Osteoblast (primary cell): Measurements from ENCODE around the gene SLC39A11. TPM values are rescaled to one million over a fixed set of nuclear protein-coding genes. Genes with fewer than 3 reads are reported as not detected.

ENCODE experiments used
- DNase-seq: peaks from one replicate; pipeline ENCODE4 v3.0.0; 2011; ENCODE audit warnings: low spot score, mixed read lengths; ENCODE audit not compliant: insufficient read length; ENCODE audit errors: missing footprints
- H2AFZ ChIP-seq: 2 replicates; pipeline ENCODE4 v1.6.0; 2011; ENCODE audit warnings: mild to moderate bottlenecking, low read length
- H3K27ac ChIP-seq: 2 replicates; pipeline ENCODE4 v1.5.1; 2011; ENCODE audit warnings: mild to moderate bottlenecking, low read depth, low read length, moderate library complexity
- H3K27me3 ChIP-seq: 2 replicates; pipeline ENCODE4 v1.6.0; 2012; ENCODE audit warnings: mild to moderate bottlenecking, control low read depth, inconsistent platforms, low read length, moderate library complexity; ENCODE audit not compliant: insufficient read depth
- H3K36me3 ChIP-seq: 2 replicates; pipeline ENCODE4 v1.5.1; 2011; ENCODE audit warnings: mild to moderate bottlenecking, low read length, control low read depth, moderate library complexity; ENCODE audit not compliant: insufficient read depth
- H3K4me1 ChIP-seq: 2 replicates; pipeline ENCODE4 v1.5.1; 2011; ENCODE audit warnings: mild to moderate bottlenecking, low read length, control low read depth, moderate library complexity; ENCODE audit not compliant: insufficient read depth
- H3K4me2 ChIP-seq: 2 replicates; pipeline ENCODE4 v1.6.0; 2011; ENCODE audit warnings: mild to moderate bottlenecking, low read length; ENCODE audit not compliant: insufficient read depth
- H3K4me3 ChIP-seq: fragments of 200-600 bp; sonication (generic); 3 replicates; pipeline ENCODE4 v1.5.1; 2012; ENCODE audit warnings: mild to moderate bottlenecking, low read length, inconsistent platforms; ENCODE audit not compliant: insufficient read depth
- H3K79me2 ChIP-seq: 2 replicates; pipeline ENCODE4 v1.6.0; 2012; ENCODE audit warnings: mild to moderate bottlenecking, low read length, control low read depth, inconsistent platforms; ENCODE audit not compliant: insufficient read depth
- H3K9me3 ChIP-seq: 2 replicates; pipeline ENCODE4 v1.5.1; 2011; ENCODE audit warnings: low read depth, low read length, control low read depth
- H4K20me1 ChIP-seq: 2 replicates; pipeline ENCODE4 v1.6.0; 2012; ENCODE audit warnings: mild to moderate bottlenecking, low read length, control low read depth; ENCODE audit not compliant: insufficient read depth
- CTCF ChIP-seq: IDR thresholded peaks from 2 replicates; pipeline ENCODE4 v1.5.1; 2011; ENCODE audit warnings: mild to moderate bottlenecking, low read depth, low read length, moderate library complexity; ENCODE audit errors: extremely low read depth
- total RNA-seq: library from RNA; depleted of rRNA; stranded (reverse); fragments of >200 nt; gene quantifications from 2 replicates; pipeline ENCODE4 v1.2.3, GENCODE V29; 2012

SLC39A11 gene
- total RNA-seq, 1 donor, result 27.1 TPM

GRCh38 chr17:72883351-72883750 is 209.1 kb downstream of the SLC39A11 start:
- H3K36me3 ChIP-seq, result no peaks in the 10 kb centered on the region
- no peaks in the 10 kb centered on the region for H4K20me1 ChIP-seq
- H3K79me2 ChIP-seq, result no peaks in the 10 kb centered on the region
- DNase-seq, result no peak
- no peak overlapping the region for H3K27ac ChIP-seq
- H2AFZ ChIP-seq, result no peak overlapping the region
- no peak overlapping the region for H3K4me2 ChIP-seq
- no peaks in the 10 kb centered on the region for H3K27me3 ChIP-seq
- H3K9me3 ChIP-seq, result peaks cover 3% of the 10 kb centered on the region
- no peak overlapping the region for H3K4me3 ChIP-seq
- H3K4me1 ChIP-seq, result no peaks in the 10 kb centered on the region
- TF ChIP-seq CTCF, result no peak

GRCh38 chr17:72882426-72882825 is 210.1 kb downstream of the SLC39A11 start:
- H3K4me1 ChIP-seq, result no peaks in the 10 kb centered on the region
- H3K4me2 ChIP-seq, result no peak overlapping the region
- H3K27ac ChIP-seq, result no peak overlapping the region
- H3K27me3 ChIP-seq, result no peaks in the 10 kb centered on the region
- no peak overlapping the region for H2AFZ ChIP-seq
- H3K4me3 ChIP-seq, result no peak overlapping the region
- H3K9me3 ChIP-seq, result peaks cover 3% of the 10 kb centered on the region
- no peaks in the 10 kb centered on the region for H3K36me3 ChIP-seq
- H3K79me2 ChIP-seq, result no peaks in the 10 kb centered on the region
- TF ChIP-seq CTCF, result no peak
- H4K20me1 ChIP-seq, result no peaks in the 10 kb centered on the region
- no peak for DNase-seq

- H4K20me1 ChIP-seq, result no peaks in the 10 kb centered on the region
- no peak overlapping the region for H3K4me2 ChIP-seq
- no peak overlapping the region for H3K27ac ChIP-seq
- no peak overlapping the region for H2AFZ ChIP-seq
- no peaks in the 10 kb centered on the region for H3K27me3 ChIP-seq
- H3K36me3 ChIP-seq, result no peaks in the 10 kb centered on the region
- H3K9me3 ChIP-seq, result peaks cover 3% of the 10 kb centered on the region
- H3K4me3 ChIP-seq, result no peak overlapping the region
- H3K4me1 ChIP-seq, result no peaks in the 10 kb centered on the region
- DNase-seq, result no peak
- no peaks in the 10 kb centered on the region for H3K79me2 ChIP-seq
- TF ChIP-seq CTCF, result no peak
Measured at GRCh38 chr17:72879877-72880276, 212.6 kb downstream of the SLC39A11 start.

GRCh38 chr17:72878975-72879660 is 213.4 kb downstream of the SLC39A11 start:
- H3K79me2 ChIP-seq, result no peaks in the 10 kb centered on the region
- H3K9me3 ChIP-seq, result peaks cover 3% of the 10 kb centered on the region
- no peaks in the 10 kb centered on the region for H3K27me3 ChIP-seq
- no peak for DNase-seq
- H2AFZ ChIP-seq, result no peak overlapping the region
- no peak for TF ChIP-seq CTCF
- no peaks in the 10 kb centered on the region for H3K4me1 ChIP-seq
- H3K4me2 ChIP-seq, result no peak overlapping the region
- H3K4me3 ChIP-seq, result no peak overlapping the region
- no peaks in the 10 kb centered on the region for H3K36me3 ChIP-seq
- no peak overlapping the region for H3K27ac ChIP-seq
- no peaks in the 10 kb centered on the region for H4K20me1 ChIP-seq
